GM12872 (cell line): Measurements from ENCODE around the gene SLC38A10.

ENCODE experiments used
- TF ChIP-seq, protein P1 (sequence below): IDR thresholded peaks from 3 replicates; pipeline ENCODE4 v1.5.1; 2011; ENCODE audit warnings: low read depth, mild to moderate bottlenecking, low read length, moderate library complexity; ENCODE audit not compliant: insufficient read depth

Gene SLC38A10

DNA sequence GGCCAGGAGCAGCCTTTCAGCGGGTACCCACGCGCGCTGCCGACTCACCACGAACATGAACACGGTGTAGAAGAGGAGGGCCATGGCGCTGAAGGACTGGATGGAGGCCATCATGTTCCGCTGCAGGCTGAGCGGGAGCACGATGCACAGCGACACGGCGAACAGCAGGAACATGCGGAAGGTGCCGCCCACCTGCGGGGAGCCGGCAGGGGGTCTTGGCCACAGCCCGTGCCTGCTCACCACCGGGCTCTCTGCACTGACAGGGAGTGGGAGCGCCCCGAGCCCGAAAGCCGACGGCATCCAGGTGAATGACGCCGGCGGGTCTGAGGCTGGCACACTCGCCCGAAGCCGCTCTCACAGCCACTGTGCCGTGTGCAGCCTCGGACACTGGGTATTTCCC, 13.0 kb downstream of the SLC38A10 start:
- TF ChIP-seq, protein P1, sequence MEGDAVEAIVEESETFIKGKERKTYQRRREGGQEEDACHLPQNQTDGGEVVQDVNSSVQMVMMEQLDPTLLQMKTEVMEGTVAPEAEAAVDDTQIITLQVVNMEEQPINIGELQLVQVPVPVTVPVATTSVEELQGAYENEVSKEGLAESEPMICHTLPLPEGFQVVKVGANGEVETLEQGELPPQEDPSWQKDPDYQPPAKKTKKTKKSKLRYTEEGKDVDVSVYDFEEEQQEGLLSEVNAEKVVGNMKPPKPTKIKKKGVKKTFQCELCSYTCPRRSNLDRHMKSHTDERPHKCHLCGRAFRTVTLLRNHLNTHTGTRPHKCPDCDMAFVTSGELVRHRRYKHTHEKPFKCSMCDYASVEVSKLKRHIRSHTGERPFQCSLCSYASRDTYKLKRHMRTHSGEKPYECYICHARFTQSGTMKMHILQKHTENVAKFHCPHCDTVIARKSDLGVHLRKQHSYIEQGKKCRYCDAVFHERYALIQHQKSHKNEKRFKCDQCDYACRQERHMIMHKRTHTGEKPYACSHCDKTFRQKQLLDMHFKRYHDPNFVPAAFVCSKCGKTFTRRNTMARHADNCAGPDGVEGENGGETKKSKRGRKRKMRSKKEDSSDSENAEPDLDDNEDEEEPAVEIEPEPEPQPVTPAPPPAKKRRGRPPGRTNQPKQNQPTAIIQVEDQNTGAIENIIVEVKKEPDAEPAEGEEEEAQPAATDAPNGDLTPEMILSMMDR: no peak

DNA sequence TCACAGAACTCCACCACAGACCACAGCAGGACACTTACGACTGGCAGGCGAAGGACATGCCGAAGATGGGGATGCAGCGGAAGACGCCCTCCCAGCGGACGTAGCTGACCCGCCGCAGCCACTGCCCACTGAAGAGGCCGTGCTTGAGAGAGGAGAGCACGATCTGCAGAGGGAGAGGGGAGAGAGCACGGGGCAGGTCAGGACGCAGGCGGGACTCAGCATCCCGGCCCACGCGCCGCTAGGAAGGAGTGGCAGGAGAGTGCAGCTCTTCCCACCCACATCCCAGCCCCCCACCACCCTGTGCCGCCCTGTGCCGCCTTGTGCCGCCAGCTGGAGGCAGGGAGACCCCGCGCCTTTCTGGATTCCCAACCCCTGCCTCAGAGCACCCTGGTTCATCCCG, 14.5 kb downstream of the SLC38A10 start:
- TF ChIP-seq, protein P1: no peak

DNA sequence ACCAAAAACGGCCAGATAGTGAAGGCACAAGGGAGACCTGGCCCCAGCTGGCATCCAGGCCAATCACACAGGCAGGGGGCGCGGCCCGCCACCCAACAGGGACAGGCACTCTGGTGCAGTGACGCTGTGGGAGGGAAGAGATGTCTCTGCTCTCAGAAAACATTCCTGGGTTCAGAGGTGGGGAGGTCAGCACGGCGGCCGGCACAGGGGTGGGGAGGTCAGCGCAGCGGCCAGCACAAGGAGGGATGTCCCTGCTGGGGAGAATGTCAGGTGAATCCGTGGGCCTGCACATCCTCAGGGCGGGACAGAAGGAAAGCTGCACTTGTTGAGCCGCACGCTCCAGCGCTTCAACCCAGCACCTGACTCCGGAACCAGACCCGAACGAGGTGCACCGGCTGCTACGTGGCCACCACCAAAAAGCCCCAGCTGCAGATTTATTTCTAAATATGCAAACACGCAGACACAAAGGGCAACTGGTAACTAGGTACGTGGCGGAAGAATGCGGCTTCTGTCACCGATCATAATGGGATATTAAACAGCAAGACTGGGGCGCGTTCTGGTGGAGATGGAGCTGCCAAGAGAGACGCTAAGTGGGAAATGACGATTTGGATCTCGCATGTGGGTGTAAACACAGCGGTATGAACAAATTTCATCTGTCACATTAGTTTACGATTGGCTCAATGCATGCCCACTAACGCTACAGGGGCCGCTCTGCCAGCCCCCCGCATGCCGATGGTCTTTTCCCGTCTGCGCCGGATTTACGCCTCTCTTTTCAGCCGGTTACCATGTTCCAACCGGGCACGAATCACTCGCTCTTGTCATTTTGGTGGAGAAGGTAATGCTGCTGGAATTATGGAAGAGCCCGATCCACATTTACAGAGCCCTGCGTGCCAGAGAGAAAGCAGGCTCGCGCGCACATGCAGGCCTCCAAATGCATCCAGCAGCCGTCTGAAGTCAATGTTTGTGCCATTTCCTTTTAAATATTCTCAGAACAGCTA, 15.5 kb downstream of the SLC38A10 start:
- TF ChIP-seq, protein P1: no peak

DNA sequence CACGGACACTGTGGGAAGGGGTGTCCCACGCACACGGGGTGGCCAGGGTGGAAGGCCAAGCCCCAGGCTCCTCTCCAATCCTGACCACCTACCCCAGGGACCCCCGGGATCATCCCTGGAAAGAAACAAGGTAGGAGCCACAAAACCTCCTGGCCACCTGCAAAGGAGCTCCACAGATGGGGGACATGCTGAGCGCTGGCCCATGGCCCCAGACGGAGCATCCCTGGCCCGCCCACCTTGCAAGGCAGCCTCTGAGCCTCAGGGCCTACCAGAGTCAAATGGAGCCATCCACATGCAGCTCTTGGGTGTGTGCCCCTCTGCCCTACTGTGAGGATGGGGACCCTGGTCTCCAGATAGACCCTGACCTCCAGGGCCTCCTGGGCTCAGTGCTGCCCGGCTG, 16.3 kb downstream of the SLC38A10 start:
- TF ChIP-seq, protein P1: no peak

DNA sequence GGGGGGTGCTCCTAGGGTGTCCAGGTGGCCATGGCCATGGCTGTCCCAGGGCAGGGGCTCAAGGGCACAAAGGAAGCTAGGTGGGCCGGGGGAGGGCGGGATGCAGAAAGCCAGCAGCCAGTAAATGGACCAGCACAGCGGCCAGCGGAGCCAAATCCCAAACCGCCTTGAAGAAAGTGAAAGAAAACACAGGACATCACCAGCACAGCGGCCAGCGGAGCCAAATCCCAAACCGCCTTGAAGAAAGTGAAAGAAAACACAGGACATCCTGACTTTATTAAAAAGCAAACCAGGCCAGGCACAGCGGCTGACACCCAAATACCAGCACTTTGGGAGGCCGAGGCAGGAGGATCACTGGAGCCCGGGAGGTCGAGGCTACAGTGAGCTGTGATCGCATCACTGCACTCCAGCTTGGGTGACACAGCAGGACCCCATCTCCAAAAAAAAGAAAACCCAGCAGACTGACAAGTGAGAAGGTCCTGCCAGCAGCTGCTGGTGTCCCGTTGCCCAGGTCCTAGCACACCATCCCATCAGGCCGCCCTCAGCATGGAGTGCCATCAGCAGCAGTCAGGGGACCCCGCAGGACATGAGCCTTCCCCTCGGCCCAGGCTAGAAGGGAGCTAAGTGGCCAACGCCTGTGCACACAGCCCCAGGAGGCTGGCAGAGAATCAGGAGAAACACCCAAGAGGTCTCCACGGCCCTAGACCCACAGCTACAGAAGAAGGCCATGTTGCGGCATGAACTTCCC, 17.0 kb downstream of the SLC38A10 start:
- TF ChIP-seq, protein P1: no peak

DNA sequence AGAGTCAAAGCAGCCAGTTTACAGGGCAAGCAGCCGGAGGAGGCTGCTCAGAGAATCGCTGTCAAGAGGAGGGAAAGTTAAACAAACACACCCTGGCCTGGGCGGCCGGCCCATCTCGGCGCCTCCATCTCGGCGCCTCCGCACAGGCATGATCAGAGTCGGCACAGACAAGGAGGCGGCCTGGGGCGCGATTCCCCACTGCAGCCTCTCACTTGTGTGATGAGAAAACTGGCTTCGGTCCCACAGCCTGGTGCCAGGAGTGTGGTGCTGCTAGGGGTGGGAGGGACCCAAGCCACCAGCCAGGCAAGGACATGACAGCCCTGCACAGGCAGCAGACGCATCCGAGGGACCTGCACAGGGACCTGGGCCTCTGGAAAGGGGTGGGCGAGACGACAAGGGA, 17.7 kb downstream of the SLC38A10 start:
- TF ChIP-seq, protein P1: no peak

DNA sequence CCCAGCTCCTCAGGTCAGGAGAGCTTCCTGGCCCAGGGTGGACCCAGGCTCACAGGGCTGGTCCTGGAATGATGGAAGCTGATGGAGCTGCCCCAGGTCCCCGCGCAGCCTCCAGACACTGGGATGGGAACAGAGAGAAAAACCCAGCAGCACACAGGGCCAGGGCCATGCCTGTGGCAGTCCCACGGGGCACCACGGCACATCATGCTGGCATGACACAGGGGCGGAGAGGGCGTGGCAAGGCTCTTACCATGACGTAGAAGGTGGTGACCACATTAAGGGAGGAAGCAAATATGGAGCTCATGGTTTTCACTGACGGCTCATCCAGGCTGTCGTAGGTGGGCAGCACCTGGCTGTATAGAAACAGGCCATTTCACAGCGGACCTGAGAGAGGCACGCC, 18.3 kb downstream of the SLC38A10 start:
- TF ChIP-seq, protein P1: no peak
